ENCODE results near the gene WNT8B. TPM values are rescaled to one million over a fixed set of nuclear protein-coding genes. Genes with fewer than 3 reads are reported as not detected.

The WNT8B gene
- total and polyA plus RNA-seq, 9 of the 15 experiments (the other 6 are each of a cell fraction or from before 2014, with no cell fraction given): not detected

DNA sequence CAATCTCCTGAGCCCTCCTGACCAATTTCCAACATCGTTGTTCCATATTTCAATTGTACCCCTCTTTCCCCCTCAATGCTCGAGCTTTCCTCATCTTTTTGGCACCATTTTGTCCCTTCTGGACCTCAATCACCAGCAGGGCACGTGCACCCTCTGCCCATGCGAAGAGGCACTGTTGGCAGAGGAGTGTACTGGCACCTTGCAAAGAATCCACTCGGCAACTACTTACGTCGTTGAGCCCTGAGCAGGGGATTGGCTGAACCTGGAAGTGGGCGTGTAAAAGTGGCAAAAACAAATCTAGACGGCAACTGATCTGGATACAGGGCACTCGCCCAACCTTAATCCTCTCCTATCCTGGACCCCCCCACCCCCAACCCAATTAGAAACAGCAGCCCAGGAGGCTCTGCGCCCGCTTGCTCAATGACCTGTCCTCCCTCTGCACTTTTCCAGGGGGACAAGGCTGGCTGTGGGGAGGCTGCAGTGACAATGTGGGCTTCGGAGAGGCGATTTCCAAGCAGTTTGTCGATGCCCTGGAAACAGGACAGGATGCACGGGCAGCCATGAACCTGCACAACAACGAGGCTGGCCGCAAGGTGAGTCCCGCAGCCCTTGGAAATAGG, 18.8 kb downstream of the WNT8B start (continued):
- TF ChIP-seq, protein P1, sequence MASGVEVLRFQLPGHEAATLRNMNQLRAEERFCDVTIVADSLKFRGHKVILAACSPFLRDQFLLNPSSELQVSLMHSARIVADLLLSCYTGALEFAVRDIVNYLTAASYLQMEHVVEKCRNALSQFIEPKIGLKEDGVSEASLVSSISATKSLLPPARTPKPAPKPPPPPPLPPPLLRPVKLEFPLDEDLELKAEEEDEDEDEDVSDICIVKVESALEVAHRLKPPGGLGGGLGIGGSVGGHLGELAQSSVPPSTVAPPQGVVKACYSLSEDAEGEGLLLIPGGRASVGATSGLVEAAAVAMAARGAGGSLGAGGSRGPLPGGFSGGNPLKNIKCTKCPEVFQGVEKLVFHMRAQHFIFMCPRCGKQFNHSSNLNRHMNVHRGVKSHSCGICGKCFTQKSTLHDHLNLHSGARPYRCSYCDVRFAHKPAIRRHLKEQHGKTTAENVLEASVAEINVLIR (CRISPR knock-in tag; IDR thresholded peaks at IDR 0.05): peak; percentile 67; the same call in 1 of the 2 replicates
- TF ChIP-seq NR1H2 (CRISPR knock-in tag; IDR thresholded peaks at IDR 0.05) (no peak), RBM25 (IDR thresholded peaks at IDR 0.05; ENCODE audit: low read depth, low read length, severe bottlenecking) (peak; percentile 68), CHD4 (IDR thresholded peaks at IDR 0.05; ENCODE audit: insufficient read depth, insufficient replicate concordance, low read depth, low read length, poor library complexity, severe bottlenecking) (no peak), BRD9 (IDR thresholded peaks at IDR 0.05; ENCODE audit: low read depth, partially characterized antibody) (no peak), ARID2 (IDR thresholded peaks at IDR 0.05) (no peak), RFX5 (IDR thresholded peaks at IDR 0.05; ENCODE audit: low read depth, low read length) (peak; percentile 98), ATF1 (CRISPR knock-in tag; IDR thresholded peaks at IDR 0.05) (no peak), ATF1 (tag; IDR thresholded peaks at IDR 0.05) (peak; percentile 92), MIER1 (IDR thresholded peaks at IDR 0.05; ENCODE audit: low read depth) (no peak), CBFA2T2 (conservative IDR thresholded peaks at IDR 0.05) (no peak), GTF2F1 (IDR thresholded peaks at IDR 0.05; ENCODE audit: low read depth, low read length) (peak; percentile 65; the same call in 1 of the 2 replicates)
